ENCODE results near the gene VN1R5.

DNA sequence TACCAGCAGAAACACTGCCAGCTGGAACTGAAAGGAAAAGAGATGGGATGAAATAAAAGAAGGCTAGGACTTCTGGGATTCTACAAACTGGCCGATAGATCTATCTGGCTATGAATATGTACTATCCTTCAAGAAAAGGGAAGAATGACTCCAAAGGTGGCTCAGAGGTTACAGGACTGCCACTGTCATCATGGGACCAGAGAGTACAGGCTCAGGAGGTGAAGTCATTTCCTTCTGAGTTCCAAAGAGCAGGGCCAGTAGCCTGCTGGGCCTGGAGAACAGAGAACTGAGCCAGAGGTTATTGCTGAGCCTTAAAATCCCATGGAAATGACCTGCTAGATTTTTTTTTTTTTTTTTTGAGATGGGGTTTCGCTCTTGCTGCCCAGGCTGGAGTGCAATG lies 48.2 kb downstream of the VN1R5 start:
- TF ChIP-seq POLR2A (IDR thresholded peaks at IDR 0.05): no peak
- TF ChIP-seq, protein P1, sequence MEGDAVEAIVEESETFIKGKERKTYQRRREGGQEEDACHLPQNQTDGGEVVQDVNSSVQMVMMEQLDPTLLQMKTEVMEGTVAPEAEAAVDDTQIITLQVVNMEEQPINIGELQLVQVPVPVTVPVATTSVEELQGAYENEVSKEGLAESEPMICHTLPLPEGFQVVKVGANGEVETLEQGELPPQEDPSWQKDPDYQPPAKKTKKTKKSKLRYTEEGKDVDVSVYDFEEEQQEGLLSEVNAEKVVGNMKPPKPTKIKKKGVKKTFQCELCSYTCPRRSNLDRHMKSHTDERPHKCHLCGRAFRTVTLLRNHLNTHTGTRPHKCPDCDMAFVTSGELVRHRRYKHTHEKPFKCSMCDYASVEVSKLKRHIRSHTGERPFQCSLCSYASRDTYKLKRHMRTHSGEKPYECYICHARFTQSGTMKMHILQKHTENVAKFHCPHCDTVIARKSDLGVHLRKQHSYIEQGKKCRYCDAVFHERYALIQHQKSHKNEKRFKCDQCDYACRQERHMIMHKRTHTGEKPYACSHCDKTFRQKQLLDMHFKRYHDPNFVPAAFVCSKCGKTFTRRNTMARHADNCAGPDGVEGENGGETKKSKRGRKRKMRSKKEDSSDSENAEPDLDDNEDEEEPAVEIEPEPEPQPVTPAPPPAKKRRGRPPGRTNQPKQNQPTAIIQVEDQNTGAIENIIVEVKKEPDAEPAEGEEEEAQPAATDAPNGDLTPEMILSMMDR (IDR thresholded peaks at IDR 0.05): no peak
